PC-3 (cell line): ENCODE data around the gene EPHA2. TPM values are rescaled to one million over a fixed set of nuclear protein-coding genes. Genes with fewer than 3 reads are reported as not detected.

Source experiments
- ATAC-seq: fragments of 200-7000 bp; cut with Tn5 transposase; 2 replicates; pipeline ENCODE4 v1.9.1; 2020; ENCODE audit warnings: mild to moderate bottlenecking, moderate library complexity
- BruUV-seq: library from RNA; stranded (reverse); fragments of 400-500 nt; replicated peaks from 2 replicates; lab custom pipeline; 2021; lab: Mats Ljungman, UMichigan
- CTCF ChIA-PET: fragments of 300-600 bp; sonication (Branson Sonifier 250); formaldehyde crosslinking; loops from one replicate; lab custom pipeline; 2022; ENCODE audit warnings: antibody characterized with exemption; lab: Charles Lee
- POLR2A ChIA-PET: fragments of 300-600 bp; sonication (Branson Sonifier 250); formaldehyde crosslinking; loops from one replicate; lab custom pipeline; 2022; ENCODE audit warnings: antibody characterized with exemption; ENCODE audit not compliant: unreplicated experiment; lab: Charles Lee
- DNase-seq: peaks from one replicate; pipeline ENCODE4 v3.0.0-alpha.2; 2015
- H2AFZ ChIP-seq: fragments of 300-600 bp; sonication (generic); 2 replicates; pipeline ENCODE4 v1.6.0; 2016; ENCODE audit warnings: antibody characterized with exemption, low read length
- H3F3A ChIP-seq: fragments of 300-600 bp; sonication (generic); one replicate; pipeline ENCODE4 v1.6.0; 2017; ENCODE audit warnings: antibody characterized with exemption, low read length, control low read depth, mild to moderate bottlenecking; ENCODE audit not compliant: unreplicated experiment
- H3K27ac ChIP-seq: fragments of 300-600 bp; sonication (generic); 2 replicates; pipeline ENCODE4 v1.5.1; 2016; ENCODE audit warnings: mild to moderate bottlenecking, low read length
- H3K27me3 ChIP-seq: fragments of 300-600 bp; sonication (generic); 2 replicates; pipeline ENCODE4 v1.6.1; 2016; ENCODE audit warnings: low read length, mixed read lengths
- H3K36me3 ChIP-seq: fragments of 300-600 bp; sonication (generic); 2 replicates; pipeline ENCODE4 v1.6.1; 2016; ENCODE audit warnings: low read depth, mixed run types, low read length, mixed read lengths
- H3K4me1 ChIP-seq: fragments of 300-600 bp; sonication (generic); 2 replicates; pipeline ENCODE4 v1.5.1; 2016; ENCODE audit warnings: low read length; ENCODE audit not compliant: insufficient read depth
- H3K4me2 ChIP-seq: fragments of 300-600 bp; sonication (generic); 2 replicates; pipeline ENCODE4 v1.6.0; 2016; ENCODE audit warnings: low read length
- H3K4me3 ChIP-seq: fragments of 300-600 bp; sonication (generic); 2 replicates; pipeline ENCODE4 v1.5.1; 2016; ENCODE audit warnings: mild to moderate bottlenecking, low read length, mixed read lengths
- H3K79me2 ChIP-seq: fragments of 300-600 bp; sonication (generic); 2 replicates; pipeline ENCODE4 v1.6.1; 2017; ENCODE audit warnings: low read length, mixed read lengths
- H3K9ac ChIP-seq: fragments of 300-600 bp; sonication (generic); 2 replicates; pipeline ENCODE4 v1.6.0; 2016; ENCODE audit warnings: mild to moderate bottlenecking, low read length
- H3K9me2 ChIP-seq: fragments of 300-600 bp; sonication (generic); replicated peaks from 2 replicates; pipeline ENCODE4 v1.6.1; 2016; ENCODE audit warnings: mixed run types, low read length, mixed read lengths
- H3K9me3 ChIP-seq: fragments of 300-600 bp; sonication (generic); 2 replicates; pipeline ENCODE4 v1.6.1; 2016; ENCODE audit warnings: low read length, mixed read lengths
- H4K20me1 ChIP-seq: fragments of 300-600 bp; sonication (generic); 2 replicates; pipeline ENCODE4 v1.6.1; 2016; ENCODE audit warnings: low read length, mixed read lengths
- CTCF ChIP-seq: fragments of 300-600 bp; sonication (generic); conservative IDR thresholded peaks from 2 replicates; pipeline ENCODE4 v1.5.1; 2017; ENCODE audit warnings: antibody characterized with exemption, low read depth, mild to moderate bottlenecking, low read length
- EZH2 ChIP-seq: fragments of 300-600 bp; sonication (generic); IDR thresholded peaks from one replicate; pipeline ENCODE4 v1.6.1; 2017; ENCODE audit warnings: antibody characterized with exemption, mild to moderate bottlenecking, low read length; ENCODE audit not compliant: unreplicated experiment
- EZH2phosphoT487 ChIP-seq: fragments of 300-600 bp; sonication (generic); IDR thresholded peaks from 2 replicates; pipeline ENCODE4 v1.6.1; 2018; ENCODE audit warnings: mild to moderate bottlenecking, antibody characterized with exemption, low read length, borderline replicate concordance
- intact Hi-C: fragments of 100-400 bp; cut with micrococcal nuclease; formaldehyde crosslinking; loops from 2 replicates; pipeline ENCODE4 v1.9.0; 2023
- total RNA-seq: library from RNA; depleted of rRNA; stranded (reverse); fragments of >200 nt; gene quantifications from 2 replicates; pipeline ENCODE4 v1.2.3, GENCODE V29; 2014

EPHA2 gene
- total RNA-seq, 1 experiment from 2014 or later = 459 TPM

- TF ChIP-seq EZH2 (no peak), CTCF (no peak), EZH2phosphoT487 (no peak)
- no peak for DNase-seq
- Histone ChIP-seq H3K9me3 (no peaks in the 10 kb centered on the region), H3K9ac (no peak overlapping the region), H3F3A (peaks cover 49% of the 10 kb centered on the region), H3K36me3 (peaks cover 71% of the 10 kb centered on the region), H3K9me2 (no peaks in the 10 kb centered on the region), H3K27ac (no peak overlapping the region), H3K79me2 (peaks cover 21% of the 10 kb centered on the region), H4K20me1 (peaks cover 54% of the 10 kb centered on the region), H2AFZ (no peak overlapping the region), H3K4me1 (peaks cover 38% of the 10 kb centered on the region), H3K4me2 (no peak overlapping the region), H3K27me3 (no peaks in the 10 kb centered on the region), H3K4me3 (no peak overlapping the region)
- ChIA-PET POLR2A (no interaction called here), CTCF (no interaction called here)
- intact Hi-C loops = no loop called here
- no peak for ATAC-seq
- BruUV-seq = no TSS peak
Measured at GRCh38 chr1:16125483-16125882, 30.4 kb downstream of the EPHA2 start.

- ATAC-seq = no peak
- POLR2A ChIA-PET = no interaction called here
- H3K9me3 ChIP-seq = no peaks in the 10 kb centered on the region
- H3K79me2 ChIP-seq = peaks cover 17% of the 10 kb centered on the region
- H3K27me3 ChIP-seq = no peaks in the 10 kb centered on the region
- H3K4me3 ChIP-seq = no peak overlapping the region
- peaks cover 67% of the 10 kb centered on the region for H3K36me3 ChIP-seq
- peaks cover 38% of the 10 kb centered on the region for H3K4me1 ChIP-seq
- peaks cover 48% of the 10 kb centered on the region for H3F3A ChIP-seq
- BruUV-seq = no TSS peak
- H3K9ac ChIP-seq = no peak overlapping the region
- intact Hi-C loops = no loop called here
- no peak for TF ChIP-seq CTCF
- TF ChIP-seq EZH2phosphoT487 = no peak
- CTCF ChIA-PET = no interaction called here
- no peaks in the 10 kb centered on the region for H3K9me2 ChIP-seq
- peak; percentile 4 for DNase-seq
- no peak overlapping the region for H3K27ac ChIP-seq
- peaks cover 50% of the 10 kb centered on the region for H4K20me1 ChIP-seq
- H2AFZ ChIP-seq = no peak overlapping the region
- H3K4me2 ChIP-seq = no peak overlapping the region
Measured at GRCh38 chr1:16125088-16125470, 30.8 kb downstream of the EPHA2 start.

GRCh38 chr1:16124377-16125087 lies 31.3 kb downstream of the EPHA2 start:
- TSS peak; percentile 18 for BruUV-seq

More at GRCh38 chr1:16124377-16125087, 31.3 kb downstream of the EPHA2 start:
- Histone ChIP-seq H4K20me1 (peaks cover 45% of the 10 kb centered on the region), H3K9ac (no peak overlapping the region), H3K27ac (no peak overlapping the region), H3K27me3 (no peaks in the 10 kb centered on the region), H3K9me3 (no peaks in the 10 kb centered on the region), H3K79me2 (peaks cover 15% of the 10 kb centered on the region), H3F3A (peaks cover 42% of the 10 kb centered on the region), H3K9me2 (no peaks in the 10 kb centered on the region), H3K36me3 (peaks cover 61% of the 10 kb centered on the region), H2AFZ (no peak overlapping the region), H3K4me2 (no peak overlapping the region), H3K4me1 (peaks cover 38% of the 10 kb centered on the region), H3K4me3 (no peak overlapping the region)
- intact Hi-C loops = no loop called here
- DNase-seq (peak; percentile 1), ATAC-seq (no peak)
- TF ChIP-seq CTCF (no peak), EZH2 (no peak)
- POLR2A ChIA-PET = no interaction called here
- CTCF ChIA-PET = no interaction called here
